ENCODE measurements around the gene RAD51B. TPM values are rescaled to one million over a fixed set of nuclear protein-coding genes. Genes with fewer than 3 reads are reported as not detected.

Gene RAD51B
- total RNA-seq, 2 donors from 2014 or later, result 42.6 to 50.0 TPM

DNA sequence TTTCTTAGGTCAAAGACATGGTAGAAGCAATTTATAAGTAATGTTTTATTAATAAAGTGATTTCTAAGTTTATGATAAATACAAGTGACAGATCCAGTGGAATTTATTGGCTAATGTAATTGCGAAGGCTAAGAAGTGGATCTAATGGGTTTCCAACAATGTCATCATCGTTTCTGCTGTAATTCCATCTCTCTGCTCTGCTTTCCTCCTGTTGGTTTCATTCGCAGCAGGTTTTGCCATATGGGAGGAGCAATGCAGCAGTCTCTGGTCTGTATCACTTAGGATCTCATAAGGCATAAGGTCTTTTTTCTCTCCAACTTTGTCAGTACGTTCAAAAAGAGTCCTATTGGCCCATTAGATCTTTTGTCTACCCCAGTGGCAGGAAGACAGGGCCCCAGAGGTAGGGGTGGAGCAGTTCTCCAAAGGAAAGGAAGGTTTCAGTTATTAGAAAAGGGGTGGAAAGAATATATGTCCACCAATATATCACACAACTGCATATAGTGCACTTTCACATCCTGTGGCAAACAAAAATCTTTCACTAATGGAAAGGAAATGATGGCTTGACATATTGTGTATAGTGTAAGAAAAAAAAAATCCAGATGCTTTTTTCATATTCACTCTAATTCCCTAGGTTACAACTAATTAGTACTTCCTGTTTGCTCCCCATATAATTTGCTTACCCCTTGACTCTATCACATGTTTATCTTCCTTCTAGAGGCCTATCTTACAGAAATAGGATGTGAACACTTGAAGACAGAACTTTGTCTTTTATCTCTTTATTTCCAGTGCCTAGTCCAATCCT is 522.0 kb downstream of the RAD51B start:
- no peaks in the 10 kb centered on the region for H3K27me3 Mint-ChIP-seq (ENCODE audit: low read depth)
- DNase-seq (no peak), ATAC-seq (replicated peaks in 1 of 2) (no peak)
- no peak overlapping the region for H3K27ac Mint-ChIP-seq
- H3K9me3 Mint-ChIP-seq, result peaks cover 5% of the 10 kb centered on the region in 2 donors
- peaks cover 10% of the 10 kb centered on the region for H3K4me1 Mint-ChIP-seq (ENCODE audit: low read depth)
- peaks cover 3 to 4% of the 10 kb centered on the region in 2 donors for H3K36me3 Mint-ChIP-seq (ENCODE audit: insufficient read depth in 2 of 2)
- H3K4me3 Mint-ChIP-seq, result no peak overlapping the region

DNA sequence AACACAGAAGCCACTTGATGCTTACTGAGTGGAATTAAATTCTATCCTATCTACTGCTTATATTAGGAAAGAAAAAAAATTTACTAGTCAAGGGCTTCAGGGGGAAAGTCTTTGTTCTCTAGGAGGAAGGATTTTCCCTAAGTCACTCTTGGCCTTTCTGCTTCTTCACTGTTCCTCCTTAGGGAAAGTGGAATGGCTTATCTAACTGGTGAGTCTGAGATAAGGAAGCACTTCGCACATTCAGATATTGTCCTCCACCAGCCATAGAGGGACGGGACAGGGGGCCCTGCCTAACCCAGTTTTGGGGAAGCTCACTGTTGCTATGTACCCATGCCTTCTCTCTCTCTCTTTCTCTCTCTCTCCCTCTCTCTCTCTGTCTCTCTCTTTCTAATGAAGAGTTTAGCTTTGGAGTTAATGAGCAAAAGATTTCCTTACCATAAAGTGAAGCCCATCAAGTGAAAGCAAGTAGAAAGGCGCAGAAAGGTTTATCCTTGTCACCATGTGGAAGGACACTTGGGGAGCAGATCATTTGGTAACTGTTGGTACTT is 522.7 kb downstream of the RAD51B start:
- Mint-ChIP-seq H3K4me1 (ENCODE audit: low read depth) (peaks cover 10% of the 10 kb centered on the region), H3K27ac (no peak overlapping the region), H3K9me3 (peaks cover 5 to 7% of the 10 kb centered on the region in 2 donors), H3K36me3 (ENCODE audit: insufficient read depth in 2 of 2) (peaks cover 3 to 6% of the 10 kb centered on the region in 2 donors), H3K27me3 (ENCODE audit: low read depth) (no peaks in the 10 kb centered on the region), H3K4me3 (no peak overlapping the region)
- DNase-seq, result no peak
- ATAC-seq (replicated peaks in 1 of 2), result no peak

DNA sequence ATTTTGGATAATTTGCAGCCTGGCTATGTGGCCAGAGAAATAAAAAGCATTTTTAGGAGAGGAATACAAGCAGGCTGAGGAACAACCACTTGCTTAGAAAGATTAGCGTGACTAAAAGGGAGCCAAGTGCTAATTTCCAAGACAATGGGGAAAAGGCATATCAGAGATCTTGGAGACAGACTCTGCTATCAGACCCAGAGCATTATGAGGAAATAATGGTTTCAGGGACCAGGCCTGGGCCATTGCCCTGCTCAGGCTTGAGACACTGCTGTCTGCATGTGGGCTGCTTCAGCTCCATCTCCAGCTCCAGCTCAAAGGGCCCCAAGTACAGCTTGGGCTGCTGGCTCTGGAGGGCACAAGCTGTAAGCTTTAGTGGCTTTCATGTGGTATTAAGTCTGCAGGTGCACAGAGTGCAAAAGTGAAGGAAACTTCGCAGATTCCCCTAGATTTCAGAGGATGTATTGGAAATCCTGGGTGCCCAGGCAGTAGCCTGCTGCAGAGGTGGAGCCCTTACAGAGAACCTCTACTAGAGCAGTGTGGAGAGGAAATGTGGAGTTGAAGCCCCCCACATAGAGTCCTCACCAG is 524.0 kb downstream of the RAD51B start:
- H3K4me1 Mint-ChIP-seq (ENCODE audit: low read depth), result peaks cover 10% of the 10 kb centered on the region
- H3K36me3 Mint-ChIP-seq (ENCODE audit: insufficient read depth in 2 of 2), result peaks cover 3 to 6% of the 10 kb centered on the region in 2 donors
- H3K27me3 Mint-ChIP-seq (ENCODE audit: low read depth), result no peaks in the 10 kb centered on the region
- H3K9me3 Mint-ChIP-seq, result peaks cover 5 to 7% of the 10 kb centered on the region in 2 donors
- no peak overlapping the region for H3K4me3 Mint-ChIP-seq
- peak overlapping the region; percentile 78 for H3K27ac Mint-ChIP-seq
- DNase-seq (no peak), ATAC-seq (replicated peaks in 1 of 2) (no peak)

DNA sequence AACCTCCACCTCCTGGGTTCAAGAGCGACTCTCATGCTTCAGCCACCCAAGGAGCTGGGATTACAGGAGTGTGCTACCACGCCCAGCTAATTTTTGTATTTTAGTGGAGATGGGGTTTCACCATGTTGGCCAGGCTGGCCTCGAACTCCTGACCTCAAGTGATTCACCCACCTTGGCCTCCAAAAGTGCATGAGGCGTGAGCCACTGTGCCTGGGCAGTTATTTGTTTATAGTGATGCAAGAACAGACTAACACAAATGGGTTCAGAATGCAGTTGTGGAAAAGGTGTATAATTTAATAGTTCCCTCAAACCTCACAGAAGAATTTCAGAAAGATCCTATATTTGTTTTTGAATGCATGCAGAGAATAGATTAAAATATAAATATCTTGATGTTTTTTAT is 526.2 kb downstream of the RAD51B start:
- H3K4me3 Mint-ChIP-seq, result no peak overlapping the region
- H3K36me3 Mint-ChIP-seq (ENCODE audit: insufficient read depth in 2 of 2), result peaks cover 3 to 6% of the 10 kb centered on the region in 2 donors
- peaks cover 10% of the 10 kb centered on the region for H3K4me1 Mint-ChIP-seq (ENCODE audit: low read depth)
- H3K9me3 Mint-ChIP-seq, result peaks cover 5 to 7% of the 10 kb centered on the region in 2 donors
- no peak overlapping the region for H3K27ac Mint-ChIP-seq
- ATAC-seq (replicated peaks in 1 of 2) (no peak), DNase-seq (no peak)
- no peaks in the 10 kb centered on the region for H3K27me3 Mint-ChIP-seq (ENCODE audit: low read depth)

DNA sequence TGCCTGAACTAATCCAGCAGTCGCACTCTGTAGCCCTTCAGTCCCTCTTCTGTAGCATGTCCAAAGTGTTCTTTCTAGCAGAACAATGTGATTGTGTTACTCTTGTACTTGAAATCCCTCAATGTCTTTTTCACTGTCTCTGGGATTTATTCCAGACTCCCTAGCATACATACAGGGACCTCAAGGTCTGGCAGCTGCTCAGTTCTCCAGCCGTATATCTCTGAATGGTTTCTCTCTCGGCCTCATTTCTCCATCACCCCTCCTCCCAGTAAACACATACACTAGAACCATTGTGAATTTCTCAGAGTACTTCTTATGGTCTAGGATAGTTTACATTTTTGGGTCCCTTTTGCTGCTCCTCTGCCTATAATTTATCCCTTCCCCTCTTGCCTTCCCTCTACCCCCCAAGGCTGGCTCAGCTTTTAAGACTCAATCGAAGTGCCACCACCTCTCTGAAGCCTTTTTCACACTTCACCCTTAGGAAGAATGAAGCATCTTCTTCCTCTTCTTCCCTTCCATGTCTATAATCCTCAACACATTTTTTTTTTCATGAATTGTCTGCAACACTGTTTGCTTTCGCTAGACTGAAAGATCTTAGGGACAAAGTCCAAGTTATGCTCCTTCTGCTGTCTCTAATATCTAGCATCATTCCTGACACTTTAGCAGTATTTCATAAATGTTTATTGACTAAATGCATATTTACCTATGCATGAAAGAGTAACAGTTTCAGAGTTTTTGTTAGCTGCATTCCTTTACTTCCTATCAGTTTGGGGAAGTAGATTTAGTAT is 527.2 kb downstream of the RAD51B start:
- Mint-ChIP-seq H3K9me3 (peaks cover 5 to 7% of the 10 kb centered on the region in 2 donors), H3K36me3 (ENCODE audit: insufficient read depth in 2 of 2) (peaks cover 3 to 6% of the 10 kb centered on the region in 2 donors), H3K27ac (no peak overlapping the region), H3K4me3 (no peak overlapping the region), H3K27me3 (ENCODE audit: low read depth) (no peaks in the 10 kb centered on the region), H3K4me1 (ENCODE audit: low read depth) (peaks cover 5% of the 10 kb centered on the region)
- no peak for DNase-seq
- no peak for ATAC-seq (replicated peaks in 1 of 2)

DNA sequence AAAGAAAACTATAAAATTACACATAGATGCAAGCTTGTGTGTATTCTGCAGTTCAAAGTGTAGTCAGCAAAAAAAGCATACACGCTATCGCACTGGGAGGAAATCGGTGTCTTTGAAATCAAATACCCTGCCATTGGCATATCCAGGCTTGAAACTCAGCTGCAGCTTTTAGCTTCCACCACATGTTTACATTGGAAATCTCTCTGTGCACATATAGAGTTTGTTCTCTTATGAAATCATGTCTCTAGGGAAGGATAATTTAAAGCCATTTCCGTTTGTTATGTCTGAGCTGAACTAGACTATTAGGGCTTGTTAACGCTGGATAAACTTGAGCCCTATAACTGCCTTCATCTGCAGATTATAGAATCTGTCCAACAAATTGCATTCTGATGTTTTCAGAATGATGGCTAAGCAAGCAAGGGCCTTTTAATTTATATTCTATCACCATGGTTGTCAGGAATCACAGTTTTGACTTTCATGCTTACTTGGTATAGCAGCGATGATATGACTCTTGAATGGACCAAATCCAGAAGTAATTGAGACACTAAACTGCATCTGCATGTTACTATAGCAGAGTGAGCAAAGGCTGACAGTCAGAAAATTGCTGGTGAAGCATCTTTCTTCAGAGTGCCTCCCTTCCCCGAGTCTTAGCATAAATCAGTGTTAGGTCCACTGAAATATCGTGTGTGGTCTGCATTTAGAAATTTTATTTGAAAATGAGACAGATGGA is 530.5 kb downstream of the RAD51B start:
- Mint-ChIP-seq H3K4me3 (no peak overlapping the region), H3K9me3 (peaks cover 3 to 6% of the 10 kb centered on the region in 2 donors)
- no peak for ATAC-seq (replicated peaks in 1 of 2)

DNA sequence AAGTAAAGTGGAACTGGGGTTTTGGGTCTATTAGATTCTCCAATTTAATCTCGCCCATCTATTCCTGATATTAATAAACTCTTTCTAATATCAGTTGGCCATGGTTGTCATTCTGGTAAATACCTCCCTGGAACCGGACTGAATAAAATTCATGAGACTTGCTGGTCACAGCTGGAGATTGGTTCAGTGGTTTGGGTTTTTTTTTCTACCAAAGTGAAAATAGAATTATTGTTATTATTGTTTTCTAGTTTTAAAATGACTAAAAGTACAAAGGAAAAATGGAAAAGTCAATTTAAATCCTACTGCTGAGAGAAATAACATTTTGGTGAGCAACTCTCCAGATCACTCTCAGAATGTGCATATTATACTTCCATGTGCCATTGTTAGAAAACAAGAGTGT is 535.8 kb downstream of the RAD51B start:
- H3K4me1 Mint-ChIP-seq (ENCODE audit: low read depth), result peaks cover 16% of the 10 kb centered on the region
- H3K9me3 Mint-ChIP-seq, result no peaks in the 10 kb centered on the region
- H3K36me3 Mint-ChIP-seq (ENCODE audit: insufficient read depth in 2 of 2), result peaks cover 0 to 3% of the 10 kb centered on the region in 2 donors
- H3K4me3 Mint-ChIP-seq, result no peak overlapping the region
- ATAC-seq (replicated peaks in 1 of 2) (no peak), DNase-seq (no peak)
- no peak overlapping the region for H3K27ac Mint-ChIP-seq
- H3K27me3 Mint-ChIP-seq (ENCODE audit: low read depth), result no peaks in the 10 kb centered on the region

More for the DNA sequence above, 530.5 kb downstream of the RAD51B start:
- no peak for DNase-seq
- H3K27me3 Mint-ChIP-seq (ENCODE audit: low read depth), result no peaks in the 10 kb centered on the region
- no peaks in the 10 kb centered on the region for H3K4me1 Mint-ChIP-seq (ENCODE audit: low read depth)
- H3K27ac Mint-ChIP-seq, result no peak overlapping the region
- H3K36me3 Mint-ChIP-seq (ENCODE audit: insufficient read depth in 2 of 2), result peaks cover 2 to 3% of the 10 kb centered on the region in 2 donors

DNA sequence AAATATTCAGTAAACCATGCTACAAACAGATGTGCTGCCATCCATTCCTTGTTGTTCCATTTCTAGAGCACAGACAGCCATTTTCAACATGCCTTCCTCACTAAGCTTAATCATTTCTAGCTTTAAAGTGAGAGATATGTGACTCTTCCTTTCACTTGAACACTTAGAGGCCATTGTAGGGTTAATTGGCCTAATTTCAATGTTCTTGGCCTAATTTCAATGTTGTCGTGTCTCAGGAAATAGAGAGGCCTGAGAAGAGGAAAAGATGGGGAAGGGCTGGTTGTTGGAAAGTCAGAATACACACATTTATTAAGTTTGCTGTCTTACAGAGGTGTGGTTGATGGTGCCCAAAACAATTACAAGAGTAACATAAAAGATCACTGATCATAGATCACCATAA is 538.2 kb downstream of the RAD51B start:
- Mint-ChIP-seq H3K4me1 (ENCODE audit: low read depth) (peaks cover 31% of the 10 kb centered on the region), H3K36me3 (ENCODE audit: insufficient read depth in 2 of 2) (peaks cover 0 to 3% of the 10 kb centered on the region in 2 donors), H3K27ac (no peak overlapping the region)

DNA sequence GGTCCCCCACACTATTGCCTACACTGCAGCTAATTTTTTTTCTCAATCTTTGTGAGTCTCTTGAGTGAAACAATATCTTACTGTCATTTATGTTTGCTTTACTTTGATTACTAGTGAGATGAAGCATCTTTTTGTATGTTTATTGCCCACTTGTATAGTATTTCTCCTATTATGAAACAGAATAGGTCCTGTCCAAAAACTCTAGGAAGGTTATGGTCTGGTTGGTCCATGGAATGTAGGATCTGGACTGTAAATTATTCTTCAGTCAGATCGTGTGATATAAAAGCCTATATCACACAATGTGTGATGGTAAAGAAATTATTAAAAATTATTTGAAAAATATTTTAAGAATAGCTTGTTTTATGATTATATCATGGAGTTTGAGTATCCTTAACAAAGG is 538.9 kb downstream of the RAD51B start:
- Mint-ChIP-seq H3K9me3 (peaks cover 0 to 1% of the 10 kb centered on the region in 2 donors), H3K4me3 (no peak overlapping the region), H3K27ac (no peak overlapping the region), H3K36me3 (ENCODE audit: insufficient read depth in 2 of 2) (peaks cover 0 to 3% of the 10 kb centered on the region in 2 donors), H3K27me3 (ENCODE audit: low read depth) (no peaks in the 10 kb centered on the region), H3K4me1 (ENCODE audit: low read depth) (peaks cover 34% of the 10 kb centered on the region)
- ATAC-seq (replicated peaks in 1 of 2) (no peak), DNase-seq (no peak)

More for the DNA sequence above, 538.2 kb downstream of the RAD51B start:
- DNase-seq, result no peak
- Mint-ChIP-seq H3K4me3 (no peak overlapping the region), H3K27me3 (ENCODE audit: low read depth) (no peaks in the 10 kb centered on the region), H3K9me3 (peaks cover 0 to 1% of the 10 kb centered on the region in 2 donors)
- ATAC-seq (replicated peaks in 1 of 2), result no peak

DNA sequence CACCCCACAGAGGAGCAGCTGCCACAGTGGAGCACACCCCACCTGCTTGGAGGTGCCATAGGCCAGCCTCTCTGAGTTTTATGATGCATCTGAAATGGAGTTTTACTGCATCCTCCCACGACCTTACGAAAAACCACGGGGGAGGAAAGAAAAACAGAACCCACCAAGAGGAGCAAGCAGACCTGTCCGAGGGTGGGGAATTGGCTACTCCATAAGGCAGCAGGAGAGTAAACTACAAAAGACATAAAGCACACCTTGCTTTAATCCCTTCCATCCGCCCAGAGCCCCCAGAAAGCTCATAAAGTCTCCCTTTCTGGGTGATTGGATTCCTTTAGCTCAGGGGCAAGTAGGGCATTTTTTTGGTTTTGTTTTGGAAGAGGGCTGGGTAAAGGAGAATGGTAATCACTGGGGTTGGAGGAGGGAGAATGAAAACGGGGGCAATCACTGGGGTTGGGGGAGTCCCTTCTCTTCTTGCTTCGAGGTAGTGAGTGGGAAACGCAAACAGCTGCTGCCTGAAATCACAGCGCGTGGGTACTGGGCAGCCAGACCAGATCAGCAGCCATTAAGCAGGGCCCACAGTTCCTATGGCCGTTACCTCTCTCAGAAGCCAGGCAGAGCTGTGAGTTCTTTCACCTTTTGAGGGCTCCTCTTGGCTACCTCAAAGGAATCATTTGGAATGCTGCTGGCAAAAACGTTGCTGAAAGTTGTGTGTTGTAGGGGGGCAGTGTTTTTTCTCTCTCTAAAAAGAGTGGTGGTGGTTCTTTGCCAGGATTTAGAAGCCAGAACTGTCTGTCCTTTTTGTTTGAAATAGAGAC is 539.6 kb downstream of the RAD51B start:
- H3K27ac Mint-ChIP-seq, result no peak overlapping the region
- no peak for ATAC-seq (replicated peaks in 1 of 2)

DNA sequence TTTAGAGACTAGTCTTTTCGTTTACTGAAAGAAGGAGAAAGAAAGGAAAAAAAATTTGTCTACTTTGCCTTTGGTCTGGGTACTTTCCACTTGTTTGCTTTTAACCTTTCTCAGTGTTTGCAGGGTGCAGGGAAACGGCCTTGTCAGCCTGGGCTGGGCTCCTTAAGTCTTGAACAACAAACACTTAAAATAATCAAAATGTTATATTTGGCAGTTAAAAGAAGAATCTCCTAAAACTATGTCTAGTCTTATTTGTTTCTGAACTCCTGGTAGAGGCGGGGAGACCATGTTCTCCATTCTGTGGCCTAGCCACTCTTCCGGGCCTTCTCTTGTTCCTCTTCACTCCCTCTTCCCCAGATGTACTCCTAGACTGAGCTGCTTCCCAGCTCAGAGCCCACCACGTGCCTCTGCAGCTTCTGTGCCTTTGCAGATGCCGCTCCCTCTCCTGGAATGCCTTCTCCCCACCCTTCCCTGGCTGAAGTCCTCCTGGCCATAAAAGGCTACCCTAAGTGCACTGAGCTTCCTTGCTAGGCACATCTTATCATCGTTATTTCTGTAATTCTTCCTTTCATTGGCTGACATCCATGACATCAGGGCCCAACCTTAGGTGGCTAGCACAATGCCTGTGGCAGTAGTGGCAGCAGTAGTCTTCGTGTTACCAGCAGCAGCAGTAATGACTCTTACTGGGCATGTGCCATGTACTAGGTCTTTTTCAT is 540.4 kb downstream of the RAD51B start:
- peaks cover 41% of the 10 kb centered on the region for H3K4me1 Mint-ChIP-seq (ENCODE audit: low read depth)
- peaks cover 0 to 1% of the 10 kb centered on the region in 2 donors for H3K9me3 Mint-ChIP-seq
- H3K27me3 Mint-ChIP-seq (ENCODE audit: low read depth), result no peaks in the 10 kb centered on the region
- peaks cover 0 to 3% of the 10 kb centered on the region in 2 donors for H3K36me3 Mint-ChIP-seq (ENCODE audit: insufficient read depth in 2 of 2)
- peak overlapping the region in 1 of 2 donors; percentile 36 for H3K4me3 Mint-ChIP-seq
- peak in 1 of 2 donors; percentile 14 for DNase-seq
- ATAC-seq (replicated peaks in 1 of 2), result no peak
- no peak overlapping the region for H3K27ac Mint-ChIP-seq

More for the DNA sequence above, 539.6 kb downstream of the RAD51B start:
- Mint-ChIP-seq H3K4me1 (ENCODE audit: low read depth) (peaks cover 34% of the 10 kb centered on the region), H3K27me3 (ENCODE audit: low read depth) (no peaks in the 10 kb centered on the region), H3K36me3 (ENCODE audit: insufficient read depth in 2 of 2) (peaks cover 0 to 3% of the 10 kb centered on the region in 2 donors), H3K4me3 (peak overlapping the region; percentile 11 to 56), H3K9me3 (peaks cover 0 to 1% of the 10 kb centered on the region in 2 donors)
- no peak for DNase-seq
